Measurements from ENCODE around the gene RNASE11.

- TF ChIP-seq POLR2A (IDR thresholded peaks at IDR 0.05; ENCODE audit: low read depth) = no peak
- TF ChIP-seq CTCF (IDR thresholded peaks at IDR 0.05) = no peak
- TF ChIP-seq POLR2AphosphoS5 (IDR thresholded peaks at IDR 0.05) = no peak
Measured at GRCh38 chr14:20627346-20628027, 39.7 kb upstream of the RNASE11 start.
